ENCODE data around the gene FBXL17. TPM values are rescaled to one million over a fixed set of nuclear protein-coding genes. Genes with fewer than 3 reads are reported as not detected.

Gene FBXL17
- polyA plus RNA-seq, 2 of the 4 experiments (the other 2 are of a cell fraction) = 8.7 to 9.1 TPM

DNA sequence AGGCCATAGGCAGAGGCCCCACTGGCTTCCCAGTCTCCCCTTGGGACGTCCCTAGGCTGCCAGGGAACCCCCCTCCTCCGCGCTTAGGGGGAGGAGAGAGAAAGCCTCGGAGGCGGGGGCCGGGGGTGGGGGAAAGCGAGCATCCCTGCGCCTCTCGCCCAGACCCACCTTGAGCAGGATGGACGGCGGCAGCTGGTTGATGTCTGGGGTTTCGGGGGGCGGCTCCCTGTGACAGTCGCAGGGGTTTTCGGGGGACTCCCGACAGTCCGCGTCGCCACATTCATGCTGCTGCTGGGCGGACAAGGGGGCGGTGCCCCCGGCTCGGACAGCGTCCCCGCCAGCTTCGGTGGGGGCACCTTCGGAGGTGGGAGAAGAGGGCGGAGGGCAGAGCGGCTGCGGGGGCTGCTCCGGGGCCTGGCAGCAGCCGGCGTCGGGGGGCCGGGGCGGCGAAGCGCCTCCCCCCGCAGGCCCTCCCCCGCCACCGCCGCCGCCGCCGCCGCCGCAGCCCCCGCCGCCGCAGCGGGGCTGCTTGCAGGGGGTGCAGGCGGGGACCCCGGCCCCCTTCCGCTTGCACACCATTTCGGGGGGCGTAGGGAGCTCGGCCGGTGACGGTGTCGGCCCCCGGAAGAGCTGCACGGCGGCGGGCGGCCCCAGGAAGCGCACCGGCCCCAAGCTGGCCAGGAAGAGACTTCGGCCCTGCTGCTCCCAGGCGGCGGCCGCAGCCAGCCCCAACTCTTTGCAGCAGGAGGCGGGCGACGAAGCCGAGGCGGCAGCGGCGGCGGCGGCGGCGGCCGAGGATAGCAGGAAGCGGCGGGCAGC, 1.2 kb downstream of the FBXL17 start:
- H3K4me2 ChIP-seq = peak overlapping the region; percentile 92
- peak overlapping the region; percentile 84 for H3K4me3 ChIP-seq
- 0% methylated on average over 3 of the region's 85 CpGs for WGBS (ENCODE audit: missing lambda C conversion rate)
- CTCF ChIA-PET = interaction anchor here (1.0 kb wide), 1 partner anchor 120 kb away, joined by 3 read pairs; no protein-coding TSS in a partner anchor
- H3K4me1 ChIP-seq = peaks cover 17% of the 10 kb centered on the region
- H3K9me3 ChIP-seq = peaks cover 6% of the 10 kb centered on the region; the same call in 2 of the 3 replicates
- 0 out of 5 replicates have a peak, but pooled peaks of 1 of the 2 experiments have one; percentile 3 for TF ChIP-seq JUN (IDR thresholded peaks at IDR 0.05)
- TF ChIP-seq PHF8 (IDR thresholded peaks at IDR 0.05; ENCODE audit: borderline replicate concordance, low read depth) = no peak
- no peak for TF ChIP-seq GATA3 (IDR thresholded peaks at IDR 0.05; ENCODE audit: borderline replicate concordance)
- TF ChIP-seq POLR2A (IDR thresholded peaks at IDR 0.05; ENCODE audit: low read length) = peak; percentile 37; the same call in 1 of the 2 replicates
- ATAC-seq (peak; percentile 10 to 36; a peak in 5 of 6 replicates), FAIRE-seq (no peak), DNase-seq (ENCODE audit: low read depth in 1 of 2, low spot score in 1 of 2) (peak; percentile 26 to 51)
- H3K27ac ChIP-seq = peak overlapping the region; percentile 95 to 97
- POLR2A ChIA-PET = interaction anchor here (0.6 kb wide), 1 partner anchor 74 kb away, joined by 9 read pairs; no protein-coding TSS in a partner anchor

GRCh38 chr5:108379722-108380530, 2.0 kb downstream of the FBXL17 start:
- Histone ChIP-seq H3K4me1 (peaks cover 17% of the 10 kb centered on the region), H3K4me3 (peak overlapping the region; percentile 84), H3K27ac (peak overlapping the region; percentile 95 to 97), H3K9me3 (peaks cover 9% of the 10 kb centered on the region; the same call in 2 of the 3 replicates), H3K4me2 (peak overlapping the region; percentile 92)
- ChIA-PET CTCF (interaction anchor here (1.0 kb wide), 1 partner anchor 119 kb away, joined by 3 read pairs; no protein-coding TSS in a partner anchor), POLR2A (interaction anchor here (0.6 kb wide), 1 partner anchor 73 kb away, joined by 9 read pairs; no protein-coding TSS in a partner anchor)
- ATAC-seq = no peak
- WGBS (ENCODE audit: missing lambda C conversion rate) = 26% methylated on average over 8 of the region's 8 CpGs
- no peak for FAIRE-seq
- no peak for DNase-seq (ENCODE audit: low read depth in 1 of 2, low spot score in 1 of 2)
- TF ChIP-seq FOSB (CRISPR knock-in tag; IDR thresholded peaks at IDR 0.05) (no peak), CBX2 (IDR thresholded peaks at IDR 0.05; ENCODE audit: borderline replicate concordance, low read depth) (no peak), ZSCAN20 (CRISPR knock-in tag; IDR thresholded peaks at IDR 0.05) (no peak), HOXA7 (CRISPR knock-in tag; IDR thresholded peaks at IDR 0.05) (no peak), RAD21 (conservative IDR thresholded peaks at IDR 0.05 in 1 of 2, IDR thresholded peaks at IDR 0.05 in 1 of 2) (no peak), HOXB5 (CRISPR knock-in tag; IDR thresholded peaks at IDR 0.05) (no peak), TP53 (CRISPR knock-in tag; IDR thresholded peaks at IDR 0.05) (no peak), SMC3 (IDR thresholded peaks at IDR 0.05) (no peak), HMGXB4 (CRISPR knock-in tag; IDR thresholded peaks at IDR 0.05; ENCODE audit: borderline replicate concordance) (no peak), EHMT2 (IDR thresholded peaks at IDR 0.05; ENCODE audit: low read depth) (no peak), HEYL (CRISPR knock-in tag; IDR thresholded peaks at IDR 0.05) (no peak), GATA3 (IDR thresholded peaks at IDR 0.05; ENCODE audit: borderline replicate concordance) (no peak), POLR2AphosphoS2 (conservative IDR thresholded peaks at IDR 0.05; ENCODE audit: low read length) (no peak)
- TF ChIP-seq, protein P1, sequence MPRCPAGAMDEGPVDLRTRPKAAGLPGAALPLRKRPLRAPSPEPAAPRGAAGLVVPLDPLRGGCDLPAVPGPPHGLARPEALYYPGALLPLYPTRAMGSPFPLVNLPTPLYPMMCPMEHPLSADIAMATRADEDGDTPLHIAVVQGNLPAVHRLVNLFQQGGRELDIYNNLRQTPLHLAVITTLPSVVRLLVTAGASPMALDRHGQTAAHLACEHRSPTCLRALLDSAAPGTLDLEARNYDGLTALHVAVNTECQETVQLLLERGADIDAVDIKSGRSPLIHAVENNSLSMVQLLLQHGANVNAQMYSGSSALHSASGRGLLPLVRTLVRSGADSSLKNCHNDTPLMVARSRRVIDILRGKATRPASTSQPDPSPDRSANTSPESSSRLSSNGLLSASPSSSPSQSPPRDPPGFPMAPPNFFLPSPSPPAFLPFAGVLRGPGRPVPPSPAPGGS (IDR thresholded peaks at IDR 0.05) = no peak
- TF ChIP-seq, protein P2, sequence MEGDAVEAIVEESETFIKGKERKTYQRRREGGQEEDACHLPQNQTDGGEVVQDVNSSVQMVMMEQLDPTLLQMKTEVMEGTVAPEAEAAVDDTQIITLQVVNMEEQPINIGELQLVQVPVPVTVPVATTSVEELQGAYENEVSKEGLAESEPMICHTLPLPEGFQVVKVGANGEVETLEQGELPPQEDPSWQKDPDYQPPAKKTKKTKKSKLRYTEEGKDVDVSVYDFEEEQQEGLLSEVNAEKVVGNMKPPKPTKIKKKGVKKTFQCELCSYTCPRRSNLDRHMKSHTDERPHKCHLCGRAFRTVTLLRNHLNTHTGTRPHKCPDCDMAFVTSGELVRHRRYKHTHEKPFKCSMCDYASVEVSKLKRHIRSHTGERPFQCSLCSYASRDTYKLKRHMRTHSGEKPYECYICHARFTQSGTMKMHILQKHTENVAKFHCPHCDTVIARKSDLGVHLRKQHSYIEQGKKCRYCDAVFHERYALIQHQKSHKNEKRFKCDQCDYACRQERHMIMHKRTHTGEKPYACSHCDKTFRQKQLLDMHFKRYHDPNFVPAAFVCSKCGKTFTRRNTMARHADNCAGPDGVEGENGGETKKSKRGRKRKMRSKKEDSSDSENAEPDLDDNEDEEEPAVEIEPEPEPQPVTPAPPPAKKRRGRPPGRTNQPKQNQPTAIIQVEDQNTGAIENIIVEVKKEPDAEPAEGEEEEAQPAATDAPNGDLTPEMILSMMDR (IDR thresholded peaks at IDR 0.05) = no peak

Data from A549 (cell line).